ENCODE data around the gene KIAA1671.
A peak's percentile ranks its signal among the peaks of the same experiment; 100 is the strongest.
"Not testable (repeated sequence)": the region's sequence is repeated elsewhere in the genome, so short reads cannot be mapped to it uniquely, and the experiment has no call there.

KIAA1671 gene

DNA sequence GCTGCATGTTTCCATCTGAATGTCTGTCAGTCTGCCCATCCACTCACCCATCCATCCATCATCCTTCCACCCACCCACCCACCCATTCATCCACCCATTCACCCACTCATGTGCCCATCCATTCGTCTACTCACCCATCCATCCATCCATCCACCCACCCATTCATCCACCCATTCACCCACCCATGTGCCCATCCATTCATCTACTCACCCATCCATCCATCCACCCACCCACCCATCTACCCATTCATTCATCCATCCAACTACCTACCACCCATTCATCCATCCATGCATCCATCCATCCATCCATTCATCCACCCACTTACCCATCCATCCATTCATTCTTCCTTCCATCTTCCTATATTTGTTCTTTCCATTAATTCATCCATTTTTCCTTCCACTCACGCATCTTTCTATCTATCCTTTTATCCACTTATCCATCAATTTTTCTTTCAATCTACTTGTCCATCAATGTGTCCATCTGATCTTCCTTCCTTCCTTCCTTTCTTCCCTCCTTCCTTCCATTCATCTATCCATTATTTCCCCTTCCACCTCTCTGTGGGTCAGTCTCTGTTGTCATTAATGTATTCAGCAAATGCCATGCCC lies 255.1 kb downstream of the KIAA1671 start:
- no peak for DNase-seq

DNA sequence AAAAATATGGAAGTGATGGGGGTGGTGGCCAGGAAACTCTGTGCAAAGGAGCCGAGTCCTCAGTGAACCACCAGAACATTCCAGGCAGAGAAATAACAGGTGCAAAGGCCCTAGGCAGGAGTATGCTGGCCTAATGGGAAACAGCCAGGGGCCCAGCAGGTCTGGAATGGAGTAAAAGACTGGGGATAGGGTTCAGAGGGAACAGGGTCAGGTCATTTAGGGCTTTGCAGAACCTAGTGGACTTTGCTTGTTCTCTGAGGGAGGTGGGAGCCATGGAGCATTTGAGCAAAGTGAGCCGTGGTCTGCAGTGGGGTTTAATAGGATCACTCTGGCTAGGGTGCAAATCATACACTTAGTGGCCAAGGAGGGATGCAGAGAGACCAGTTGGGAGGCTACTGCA lies 255.8 kb downstream of the KIAA1671 start:
- DNase-seq: no peak

DNA sequence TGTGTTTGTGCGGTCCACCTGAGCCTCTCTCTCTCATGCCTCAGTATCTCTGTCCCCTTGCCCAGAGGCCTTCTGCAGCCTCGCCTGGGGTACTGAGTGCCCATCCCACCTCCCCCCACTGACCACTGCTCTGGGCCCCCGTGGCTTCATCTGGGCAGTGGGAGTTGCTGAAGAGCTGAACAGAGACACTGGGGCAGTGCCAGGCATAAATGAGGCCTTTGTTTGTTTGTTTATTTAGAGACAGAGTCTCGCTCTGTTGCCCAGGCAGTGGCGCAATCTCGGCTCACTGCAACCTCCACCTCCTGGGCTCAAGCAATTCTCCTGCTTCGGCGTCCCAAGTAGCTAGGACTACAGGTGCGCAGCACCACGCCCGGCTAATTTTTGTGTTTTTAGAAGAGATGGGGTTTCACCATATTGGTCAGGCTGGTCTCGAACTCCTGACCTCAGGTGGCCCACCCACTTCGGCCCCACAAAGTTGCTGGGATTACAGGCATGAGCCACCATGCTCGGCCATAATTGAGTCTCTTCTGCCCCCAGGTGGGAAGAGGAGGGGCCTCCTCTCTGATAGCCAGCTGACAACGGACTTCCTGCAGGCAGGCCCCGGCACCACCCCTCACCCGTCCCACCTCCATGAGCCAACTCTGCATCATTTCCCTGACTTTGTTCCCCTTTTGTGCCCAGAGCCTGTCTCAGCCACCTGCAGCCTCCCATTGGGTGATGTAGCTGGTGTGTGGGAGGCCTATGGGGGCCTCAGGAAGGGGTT lies 256.4 kb downstream of the KIAA1671 start:
- DNase-seq: no peak

DNA sequence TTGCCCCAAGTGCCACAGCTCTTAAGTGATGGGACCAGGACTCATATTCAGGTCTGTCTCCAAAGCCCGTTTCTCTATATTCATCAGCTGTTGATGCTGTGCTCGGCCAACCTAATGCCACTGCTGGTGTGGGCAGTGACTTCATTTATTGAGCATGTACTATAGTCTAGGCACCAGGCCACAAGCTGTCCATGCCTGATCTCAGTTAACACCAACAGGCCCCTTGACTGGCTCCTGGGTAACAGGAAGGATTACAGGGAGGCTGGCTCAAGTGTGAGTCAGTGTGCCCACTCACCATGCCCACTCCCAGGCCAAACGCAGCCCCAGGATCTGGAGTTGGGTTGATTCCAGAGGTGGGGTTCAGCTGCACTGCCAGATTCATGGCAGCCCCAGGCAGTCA lies 258.3 kb downstream of the KIAA1671 start:
- no peak for DNase-seq

DNA sequence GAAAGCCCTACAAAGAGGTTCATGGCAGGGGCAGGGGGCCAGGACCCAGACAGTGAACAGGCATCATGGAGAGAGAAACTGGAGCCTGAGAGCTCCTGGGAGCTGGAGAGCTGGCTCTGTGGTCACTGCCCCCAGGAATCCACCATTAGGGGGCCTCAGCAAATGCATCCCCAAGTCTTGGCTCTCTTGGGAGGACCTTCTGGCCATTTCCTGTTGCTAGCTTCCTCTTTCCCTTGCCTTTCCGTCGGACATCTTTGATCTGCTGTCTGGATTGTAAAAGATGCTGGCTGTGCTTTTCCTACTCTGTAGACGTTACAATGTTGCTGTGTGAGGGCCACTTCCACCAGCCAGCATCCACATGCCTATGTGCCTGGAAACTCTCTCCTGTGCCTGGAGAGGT lies 259.8 kb downstream of the KIAA1671 start:
- DNase-seq: no peak

DNA sequence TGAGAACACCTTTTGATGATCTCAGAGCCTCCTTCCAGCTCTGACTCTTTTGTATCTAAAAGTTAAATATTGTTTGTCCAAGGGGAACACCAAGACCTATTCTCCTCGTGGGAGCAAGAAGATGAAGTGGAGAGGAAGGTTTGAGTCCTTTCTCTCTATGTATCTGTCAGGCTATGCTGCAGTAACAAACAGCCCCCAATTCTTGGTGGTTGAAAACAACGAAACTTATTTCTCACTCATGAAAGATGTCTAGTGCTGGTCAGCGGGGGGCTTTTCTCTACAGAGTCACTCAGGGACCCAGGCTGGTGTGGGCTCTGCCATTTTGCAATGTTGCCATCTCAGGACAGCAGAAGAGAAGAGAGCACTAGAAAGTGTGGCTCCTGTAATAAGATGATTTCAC lies 260.7 kb downstream of the KIAA1671 start:
- no peak for DNase-seq

DNA sequence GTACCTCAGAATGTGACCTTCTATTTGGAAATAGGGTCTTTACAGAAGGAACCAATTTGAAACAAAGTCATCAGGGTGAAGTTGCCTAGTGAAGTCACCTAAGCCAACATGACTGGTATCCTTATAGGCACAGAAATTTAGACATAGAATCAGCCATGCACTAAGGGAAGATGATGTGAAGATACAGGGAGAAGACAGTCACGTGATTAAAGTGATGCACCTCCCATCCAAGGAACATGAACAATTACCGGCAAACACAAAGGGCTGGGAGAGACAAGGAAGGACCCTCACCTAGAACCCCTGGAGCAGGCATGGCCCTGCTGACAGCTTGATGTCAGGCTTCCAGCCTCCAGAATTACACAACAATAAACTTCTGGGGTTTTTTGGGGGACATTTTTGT lies 263.7 kb downstream of the KIAA1671 start:
- no peak for DNase-seq

DNA sequence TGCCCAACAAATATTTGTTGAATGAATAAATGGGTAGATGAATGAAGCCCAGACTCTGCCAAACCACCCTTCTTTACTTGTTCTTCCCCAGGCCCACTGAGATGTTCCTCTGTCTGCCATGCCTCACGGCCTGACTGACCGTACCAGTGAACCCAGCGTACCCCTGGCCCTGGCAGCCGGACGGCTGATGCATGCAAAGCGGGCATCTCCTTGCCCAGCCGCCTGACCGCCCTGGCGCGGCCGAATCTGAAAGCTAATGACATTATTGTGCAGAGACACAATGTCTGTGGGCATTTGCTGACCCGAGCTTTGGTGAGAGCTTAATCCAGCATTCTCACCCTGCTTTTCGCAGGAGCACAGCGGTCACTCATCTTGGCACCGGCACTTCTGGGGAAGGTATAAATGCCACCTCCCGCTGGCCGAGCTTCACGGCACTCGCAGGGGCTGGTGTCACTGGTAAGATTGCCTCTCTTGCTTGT lies 266.7 kb downstream of the KIAA1671 start, which contains the start of gene CRYBB2:
CRYBB2 (plus strand) TSS at position 429 of the 479 bp plus-strand sequence. CDS start 1,791 bp downstream, outside the sequence.
- DNase-seq: no peak

DNA sequence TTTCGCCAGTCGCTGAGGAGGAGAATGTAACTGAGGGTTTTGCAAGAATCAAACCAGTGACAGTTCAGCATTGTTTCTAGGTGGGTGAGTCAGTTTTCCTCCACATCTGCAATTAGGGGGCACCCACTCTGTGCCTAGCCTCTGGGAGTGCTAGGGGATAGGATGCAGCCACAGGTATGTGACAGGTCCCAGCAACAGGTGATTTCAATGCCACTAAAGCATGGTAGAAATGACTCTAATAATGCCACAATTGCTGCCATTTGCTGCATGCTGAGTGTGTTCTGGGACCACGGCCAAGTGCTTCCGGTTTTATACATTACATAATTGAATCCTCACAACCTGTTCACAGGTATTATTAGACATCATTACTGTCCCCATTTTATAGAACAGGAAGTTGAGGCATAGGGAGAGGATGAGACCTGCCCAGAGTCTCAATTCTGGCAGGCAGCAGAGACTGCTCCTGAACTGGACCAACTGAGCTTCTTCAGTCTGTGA lies 267.5 kb downstream of the KIAA1671 start:
- no peak for DNase-seq

DNA sequence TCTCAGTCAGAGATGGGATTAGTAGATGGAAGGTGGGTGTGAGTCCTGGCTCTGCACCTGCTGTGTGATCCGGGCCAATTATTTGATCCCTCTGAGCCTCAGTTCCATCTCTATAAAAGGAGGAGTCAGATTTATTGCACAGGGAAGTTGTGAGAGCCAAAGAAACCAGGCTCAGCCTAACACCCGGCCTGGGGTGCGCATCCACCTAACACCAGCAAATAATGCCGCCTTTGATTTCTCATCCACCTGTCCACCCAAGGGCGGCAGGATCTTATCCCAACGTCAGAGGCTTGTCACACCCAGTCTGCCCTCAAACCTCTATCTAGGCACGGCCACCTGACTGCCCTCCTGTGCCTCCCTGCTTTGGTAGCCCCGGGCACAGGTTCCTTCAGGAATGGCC lies 269.3 kb downstream of the KIAA1671 start:
- DNase-seq: no peak

DNA sequence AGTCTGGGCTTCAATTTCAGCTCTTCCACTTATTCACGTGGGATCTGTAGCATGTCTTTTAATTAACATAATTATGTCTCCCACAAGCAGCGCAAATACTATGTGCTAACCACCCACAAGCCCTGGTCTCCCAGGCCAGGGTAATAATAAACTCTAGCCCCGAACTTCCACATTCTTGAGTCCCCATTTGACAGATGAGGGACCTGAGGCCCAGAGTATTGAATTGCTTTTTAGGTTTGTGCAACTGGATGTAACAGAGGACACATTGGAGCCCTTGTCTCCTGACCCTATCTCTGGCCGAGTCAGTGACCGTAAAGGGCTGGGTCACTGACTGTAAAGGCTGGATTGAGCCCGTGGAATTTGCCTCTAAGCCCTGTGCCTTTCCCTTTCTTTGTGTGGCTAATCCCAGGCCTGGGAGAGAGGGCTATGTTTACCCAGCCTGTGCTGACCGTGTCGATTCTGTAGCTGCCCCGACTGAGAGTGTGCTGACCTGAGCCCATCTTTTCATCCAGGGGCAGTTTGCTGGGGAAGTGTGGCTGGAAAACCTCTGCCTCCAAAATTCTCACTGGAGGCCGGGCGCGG lies 270.8 kb downstream of the KIAA1671 start:
- no peak for DNase-seq

DNA sequence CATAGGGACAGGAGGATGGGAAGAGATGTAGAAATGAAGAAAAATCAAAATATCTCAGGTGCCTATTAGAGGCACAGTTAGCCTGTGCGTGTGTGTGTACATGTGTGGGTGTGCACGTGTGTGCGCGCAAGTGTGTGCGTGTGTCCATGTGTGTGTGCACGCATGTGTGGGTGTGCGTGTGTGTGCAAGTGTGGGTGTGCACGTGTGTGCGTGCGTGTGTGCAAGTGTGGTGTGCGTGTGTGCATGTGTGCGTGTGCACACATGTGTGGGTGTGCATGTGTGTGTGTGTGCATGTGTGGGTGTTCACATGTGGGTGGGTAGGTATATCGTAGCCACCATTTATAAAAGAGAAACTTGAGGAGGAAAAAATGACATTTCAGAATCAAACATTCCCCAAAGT lies 276.3 kb downstream of the KIAA1671 start:
- DNase-seq: no peak

DNA sequence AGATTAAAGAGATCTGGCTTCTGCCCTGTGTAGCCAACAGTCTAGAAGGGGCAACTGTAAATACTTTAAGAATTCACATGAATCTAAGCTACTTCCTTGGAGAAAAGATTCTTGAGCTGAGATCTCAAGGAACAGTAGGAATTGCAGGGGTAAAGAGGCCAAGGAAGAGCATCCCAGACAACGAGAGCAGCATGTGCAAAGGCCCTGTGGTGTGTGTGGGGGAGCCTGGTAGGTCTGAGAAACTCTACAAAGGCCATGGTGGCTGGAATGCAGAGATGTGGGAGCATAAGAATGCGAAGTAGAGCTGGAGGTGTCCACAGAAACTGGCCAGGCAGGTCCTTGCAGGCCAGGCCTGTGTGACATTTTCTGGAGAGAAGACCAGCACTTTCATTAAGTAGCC lies 278.2 kb downstream of the KIAA1671 start:
- DNase-seq: not testable (repeated sequence)

DNA sequence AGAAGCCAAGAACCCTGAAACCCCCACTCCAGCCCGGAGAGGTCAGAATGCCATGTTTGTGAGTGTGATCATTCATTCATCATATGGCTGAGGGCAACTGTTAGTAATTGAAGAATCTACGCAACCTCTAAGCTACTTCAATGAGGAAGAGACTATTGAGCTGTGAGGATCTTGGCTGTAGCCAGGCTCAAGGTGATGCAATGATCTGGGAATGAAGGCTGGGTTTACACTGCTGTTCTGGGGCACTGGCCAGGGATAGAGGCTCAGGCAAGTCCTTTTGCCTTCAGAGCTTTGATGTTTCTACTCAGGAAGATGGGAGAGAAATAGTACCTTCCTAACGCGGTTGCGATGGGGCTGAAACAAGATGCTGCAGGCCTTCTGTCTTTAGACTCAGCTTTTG lies 279.8 kb downstream of the KIAA1671 start:
- no peak for DNase-seq

DNA sequence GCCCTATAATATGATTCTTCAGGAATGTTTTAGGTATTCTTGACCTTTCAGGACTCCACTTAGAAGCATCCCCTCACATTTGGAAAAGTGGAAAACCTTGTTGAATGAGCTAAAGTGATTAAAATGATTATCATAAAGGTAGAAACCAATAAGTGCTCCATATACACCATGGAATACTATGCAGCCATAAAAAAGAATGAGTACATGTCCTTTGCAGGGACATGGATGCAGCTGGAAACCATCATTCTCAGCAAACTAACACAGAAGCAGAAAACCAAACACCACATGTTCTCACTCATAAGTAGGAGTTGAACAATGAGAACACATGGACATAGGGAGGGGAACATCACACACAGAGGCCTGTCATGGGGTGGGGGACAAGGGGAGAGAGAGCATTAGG lies 281.2 kb downstream of the KIAA1671 start:
- DNase-seq: not testable (repeated sequence)

DNA sequence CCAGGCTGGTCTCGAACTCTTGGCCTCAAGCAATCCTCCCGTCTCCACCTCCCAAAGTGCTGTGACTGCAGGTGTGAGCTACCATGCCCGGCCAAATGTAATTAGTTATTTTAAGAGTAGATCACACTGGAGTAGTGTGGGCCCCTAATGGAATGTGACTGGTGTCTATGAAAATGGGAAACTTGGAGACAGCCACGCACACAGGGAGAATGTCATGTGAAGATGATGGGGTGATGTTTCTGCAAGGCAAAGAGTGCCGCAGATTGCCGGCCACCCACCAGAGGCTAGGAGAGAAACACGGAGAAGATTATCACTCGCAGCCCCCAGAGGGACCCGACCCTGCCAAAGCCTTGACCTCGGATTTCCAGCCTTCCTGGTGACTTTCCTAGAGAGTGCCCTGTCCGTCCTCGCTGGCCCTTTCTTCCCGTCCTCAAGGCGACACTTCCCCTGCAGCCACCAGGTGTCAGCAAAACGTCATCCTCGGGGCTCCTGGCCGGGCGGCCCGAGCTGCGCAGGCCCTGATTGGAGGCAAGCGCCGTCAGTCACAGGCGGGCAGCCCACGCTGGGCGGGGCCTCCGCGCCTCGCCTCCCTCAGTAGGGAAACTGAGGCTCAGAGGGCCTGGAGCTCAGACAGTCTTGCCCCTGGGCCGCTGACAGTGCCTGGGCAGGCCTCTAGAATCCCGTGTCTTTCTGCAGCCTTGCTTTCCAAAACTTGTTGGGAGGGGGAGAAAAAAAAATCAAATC lies 283.2 kb downstream of the KIAA1671 start:
- DNase-seq: peak; percentile 69 to 83

DNA sequence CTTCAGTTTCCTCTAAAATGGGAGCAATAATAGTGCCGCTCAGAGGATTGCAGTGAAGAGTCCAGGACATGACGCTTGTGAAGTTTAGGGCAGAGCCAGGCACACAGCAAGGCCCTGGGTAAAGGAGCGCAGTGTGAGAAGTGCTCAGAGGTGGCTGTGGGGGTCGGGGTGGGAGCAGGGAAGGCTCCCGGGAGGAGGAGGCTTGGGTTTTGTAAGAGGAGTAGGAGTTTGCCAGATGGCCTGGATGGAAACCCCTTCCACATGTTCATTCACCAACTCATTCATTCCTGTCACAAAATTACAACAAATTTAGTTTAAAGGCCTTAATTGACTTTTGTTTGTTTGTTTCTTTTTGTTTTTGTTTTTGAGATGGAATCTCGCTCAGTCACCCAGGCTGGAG lies 283.9 kb downstream of the KIAA1671 start:
- no peak for DNase-seq

DNA sequence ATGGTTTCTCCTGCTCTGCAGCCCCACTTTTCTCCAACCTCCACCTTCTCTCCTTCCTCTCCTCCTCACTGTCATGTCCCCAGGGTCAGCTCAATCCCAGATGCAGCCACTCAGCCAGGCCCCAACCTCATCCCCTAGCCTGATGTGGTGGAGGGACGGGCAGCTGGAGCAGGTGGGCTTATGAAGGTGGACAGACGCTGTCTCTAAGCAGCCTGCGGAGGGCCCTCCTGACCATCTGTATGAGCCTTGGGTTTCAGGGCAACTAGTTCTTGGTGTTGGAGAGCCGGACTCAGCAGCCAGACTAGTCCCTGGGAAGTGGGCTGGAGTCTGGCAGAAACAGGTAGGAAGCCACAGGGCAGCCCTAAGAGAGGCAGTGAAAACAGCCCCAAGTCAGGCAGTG lies 285.0 kb downstream of the KIAA1671 start:
- no peak for DNase-seq

DNA sequence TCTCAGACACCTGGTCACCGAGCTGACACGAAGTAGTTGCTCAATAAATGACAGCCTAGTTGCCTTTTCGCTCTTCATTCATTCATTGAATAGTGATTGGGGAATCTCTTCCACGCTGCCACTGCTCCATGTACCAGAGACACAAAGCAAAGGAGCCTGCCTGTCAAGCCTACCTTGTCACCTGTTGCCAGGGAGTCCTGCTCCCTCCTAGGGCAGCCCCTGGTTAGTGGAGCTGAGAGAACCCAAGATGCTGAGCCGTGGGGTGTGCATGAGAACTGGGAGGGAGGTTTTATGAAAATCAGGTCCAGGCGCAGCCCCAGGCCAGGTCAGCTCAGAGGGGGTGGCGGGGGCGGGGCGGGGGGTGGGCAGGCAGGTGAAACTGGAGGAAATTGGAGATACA lies 285.5 kb downstream of the KIAA1671 start:
- DNase-seq: not testable (repeated sequence)

All from stimulated activated CD4-positive, alpha-beta T cell treated with anti-CD3 and anti-CD28 coated beads, Interleukin-2, amount 100 ng/mL, for 24 hours (primary cell).